Activated CD4-positive, alpha-beta T cell treated with anti-CD3 and anti-CD28 coated beads, Interleukin-2, amount 10 ng/mL, durations not matched to agents 7 days and 5 days (primary cell): ENCODE data around the gene SPIB. TPM values are rescaled to one million over a fixed set of nuclear protein-coding genes. Genes with fewer than 3 reads are reported as not detected.

ENCODE experiments used
- CTCF ChIA-PET: fragments of 350-600 bp; sonication (Branson Sonifier 250); formaldehyde crosslinking; loops from one replicate; lab custom pipeline; 2021; ENCODE audit warnings: antibody characterized with exemption; lab: Charles Lee
- POLR2A ChIA-PET: fragments of 350-600 bp; sonication (Branson Sonifier 250); formaldehyde crosslinking; loops from one replicate; lab custom pipeline; 2021; ENCODE audit warnings: antibody characterized with exemption; lab: Charles Lee
- DNase-seq: peaks from one replicate; pipeline ENCODE4 v3.0.0-alpha.2; 2020
- H3K27ac Mint-ChIP-seq: one replicate; pipeline ENCODE4 v1.8.0; 2021; ENCODE audit warnings: mild to moderate bottlenecking, moderate library complexity, mixed read lengths
- H3K27me3 Mint-ChIP-seq: one replicate; pipeline ENCODE4 v1.8.0; 2021; ENCODE audit warnings: mixed read lengths
- H3K36me3 Mint-ChIP-seq: one replicate; pipeline ENCODE4 v1.8.0; 2021; ENCODE audit warnings: low read depth, mixed read lengths
- H3K4me1 Mint-ChIP-seq: one replicate; pipeline ENCODE4 v1.8.0; 2021; ENCODE audit warnings: mixed read lengths
- H3K4me3 Mint-ChIP-seq: one replicate; pipeline ENCODE4 v1.8.0; 2021; ENCODE audit warnings: mild to moderate bottlenecking, moderate library complexity, mixed read lengths
- H3K9me3 Mint-ChIP-seq: one replicate; pipeline ENCODE4 v1.8.0; 2021; ENCODE audit warnings: mixed read lengths
- total RNA-seq, 2 experiments: library from RNA; stranded (reverse); gene quantifications; one replicate each; pipeline ENCODE4 v1.2.3, GENCODE V29; 2021

The SPIB gene
- total RNA-seq = under 1 TPM; 0.48 to 0.50 TPM

DNA sequence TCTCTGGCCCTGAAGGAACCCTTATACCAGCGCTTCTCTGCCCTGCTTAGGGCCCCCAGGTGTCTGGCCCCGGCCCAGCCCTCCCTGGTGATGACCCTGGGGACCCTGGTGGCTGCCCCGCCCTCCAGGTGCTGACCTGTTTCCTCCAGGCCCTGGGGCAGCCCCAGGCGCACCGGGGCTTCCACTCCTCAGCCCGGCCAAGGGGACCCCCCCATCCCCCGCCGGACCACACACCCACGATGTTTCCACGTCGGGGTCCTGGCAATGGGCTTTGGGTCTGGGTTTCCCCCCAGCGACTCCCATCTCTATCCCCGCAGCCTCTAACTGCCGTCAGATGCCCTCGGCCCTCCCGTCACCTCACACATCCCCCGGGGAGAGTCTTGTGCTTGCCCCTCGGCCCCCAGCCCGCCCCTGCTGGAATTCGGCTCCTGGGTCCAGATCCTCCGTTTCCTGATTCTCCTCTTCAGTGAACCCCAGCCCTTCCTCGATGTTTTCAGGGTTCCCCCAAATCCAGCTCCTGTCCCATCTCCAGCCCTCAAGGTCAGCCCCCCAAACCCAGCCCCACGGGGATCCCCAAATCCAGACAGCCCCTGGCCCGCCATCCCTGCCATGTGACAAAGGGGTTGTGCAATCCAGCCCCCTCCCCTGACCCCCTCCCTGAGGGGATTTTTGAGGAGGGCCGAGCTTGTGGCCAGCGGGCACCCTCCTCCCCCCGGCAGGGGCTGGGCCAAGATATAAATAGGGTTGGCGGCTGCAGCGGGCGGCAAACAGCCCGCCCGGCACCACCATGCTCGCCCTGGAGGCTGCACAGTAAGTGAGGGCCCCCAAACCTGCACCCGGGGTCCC, at the start of gene SPIB:
Gene SPIB, plus strand, starts transcription at position 763 of the 846 bp plus-strand sequence. Its CDS starts 25 bp downstream, at position 788.
- Mint-ChIP-seq H3K9me3 (no peaks in the 10 kb centered on the region), H3K27me3 (peaks cover 10% of the 10 kb centered on the region), H3K27ac (no peak within 1 kb of the TSS), H3K4me1 (peaks cover 12% of the 10 kb centered on the region), H3K36me3 (peaks cover 6% of the 10 kb centered on the region), H3K4me3 (no peak within 1 kb of the TSS)
- no peak for DNase-seq
- POLR2A ChIA-PET = no interaction called here
- CTCF ChIA-PET = no interaction called here

DNA sequence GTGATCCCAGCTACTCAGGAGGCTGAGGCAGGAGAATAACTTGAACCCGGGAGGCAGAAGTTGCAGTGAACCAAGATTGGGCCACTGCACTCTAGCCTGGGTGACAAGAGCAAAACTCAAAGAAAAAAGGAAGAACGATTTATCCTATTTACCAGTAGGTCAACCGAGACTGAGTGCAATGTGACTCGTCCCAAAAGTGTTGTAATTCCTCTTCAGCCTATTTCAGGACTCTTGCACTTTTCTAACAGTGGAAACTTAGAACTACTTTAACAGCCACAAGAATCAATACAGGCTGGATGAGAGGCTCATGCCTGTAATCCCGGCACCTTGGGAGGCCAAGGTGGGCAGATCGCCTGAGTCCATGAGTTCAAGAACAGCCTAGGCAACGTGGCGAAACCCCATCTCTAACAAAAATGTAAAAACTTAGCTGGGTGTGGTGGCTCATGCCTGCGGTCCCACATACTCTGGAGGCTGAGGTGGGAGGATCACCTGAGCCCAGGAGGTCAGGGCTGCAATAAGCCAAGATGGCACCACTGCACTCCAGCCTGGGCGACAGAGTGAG, 46.7 kb upstream of the SPIB start:
- H3K36me3 Mint-ChIP-seq = peaks cover 3% of the 10 kb centered on the region
- ChIA-PET CTCF (no interaction called here), POLR2A (no interaction called here)
- peaks cover 33% of the 10 kb centered on the region for H3K4me1 Mint-ChIP-seq
- H3K27ac Mint-ChIP-seq = no peak overlapping the region
- DNase-seq = no peak
- H3K4me3 Mint-ChIP-seq = no peak overlapping the region
- no peaks in the 10 kb centered on the region for H3K27me3 Mint-ChIP-seq
- no peaks in the 10 kb centered on the region for H3K9me3 Mint-ChIP-seq

DNA sequence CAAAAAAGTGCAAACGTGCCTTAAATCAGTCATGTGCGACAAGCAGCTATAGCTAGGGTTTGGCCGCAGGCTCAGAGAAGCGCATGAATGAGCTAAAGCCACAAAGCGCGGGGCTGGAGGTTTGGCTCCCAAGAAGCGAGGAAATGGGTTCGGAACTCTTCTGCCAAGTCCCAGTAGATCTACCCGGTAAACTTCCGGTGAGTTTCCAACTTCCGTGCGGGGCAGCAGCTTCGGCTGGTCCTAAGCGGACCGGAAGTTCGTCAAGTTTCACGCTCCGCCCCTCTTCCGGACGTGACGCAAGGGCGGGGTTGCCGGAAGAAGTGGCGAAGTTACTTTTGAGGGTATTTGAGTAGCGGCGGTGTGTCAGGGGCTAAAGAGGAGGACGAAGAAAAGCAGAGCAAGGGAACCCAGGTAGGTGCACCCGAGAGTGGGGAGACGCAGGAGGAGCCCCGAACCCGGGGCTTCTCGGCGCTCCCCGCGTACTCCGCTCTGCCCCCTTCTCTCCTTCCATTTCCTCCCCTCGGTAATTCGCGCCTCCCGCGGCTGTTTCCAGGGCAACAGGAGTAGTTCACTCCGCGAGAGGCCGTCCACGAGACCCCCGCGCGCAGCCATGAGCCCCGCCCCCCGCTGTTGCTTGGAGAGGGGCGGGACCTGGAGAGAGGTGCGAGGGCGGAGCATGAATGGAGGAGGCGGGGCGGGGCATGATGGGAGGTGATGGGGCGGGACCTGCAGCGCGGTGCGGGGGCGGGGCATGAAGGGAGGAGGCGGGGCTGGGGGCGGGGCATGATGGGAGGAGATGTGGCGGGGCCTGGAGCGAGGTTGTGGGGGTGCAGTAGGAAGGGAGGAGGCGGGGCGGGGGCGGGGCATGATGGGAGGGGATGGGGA, 42.3 kb upstream of the SPIB start, which contains the start of gene NR1H2:
Gene NR1H2, plus strand, starts transcription at position 292 of the 885 bp plus-strand sequence. CDS start 1,149 bp downstream, outside the sequence.
- POLR2A ChIA-PET = no interaction called here
- Mint-ChIP-seq H3K4me3 (peak within 1 kb of the TSS; percentile 92), H3K27me3 (no peaks in the 10 kb centered on the region), H3K9me3 (no peaks in the 10 kb centered on the region), H3K4me1 (peaks cover 23% of the 10 kb centered on the region), H3K36me3 (peaks cover 28% of the 10 kb centered on the region), H3K27ac (peak within 1 kb of the TSS; percentile 99)
- peak; percentile 95 for DNase-seq
- CTCF ChIA-PET = interaction anchor here (0.6 to 1.6 kb wide), 5 partner anchors 12 to 81 kb away, joined by 3 to 9 read pairs (median 4); no protein-coding TSS in a partner anchor

DNA sequence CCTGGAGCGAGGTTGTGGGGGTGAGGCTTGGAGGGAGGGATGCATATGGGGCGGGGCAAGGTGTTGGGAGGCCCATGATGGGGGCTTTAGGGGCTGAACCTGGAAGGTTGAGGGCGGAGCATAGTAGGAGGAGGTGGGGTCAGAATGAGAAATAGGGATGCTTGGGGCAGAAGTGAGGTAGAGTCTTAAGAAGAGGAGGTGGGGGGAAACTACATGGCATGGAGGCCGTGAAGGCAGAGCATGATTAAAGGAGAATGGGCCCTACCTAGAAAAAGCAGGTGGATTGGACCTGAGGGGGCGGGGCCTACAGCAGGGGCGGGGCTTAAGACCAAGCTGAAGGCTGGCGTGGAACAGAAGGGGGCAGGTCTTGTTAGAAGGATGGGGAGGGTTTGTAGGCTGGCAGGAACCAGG, 41.7 kb upstream of the SPIB start:
- ChIA-PET POLR2A (no interaction called here), CTCF (no interaction called here)
- Mint-ChIP-seq H3K9me3 (no peaks in the 10 kb centered on the region), H3K4me1 (peaks cover 23% of the 10 kb centered on the region), H3K27me3 (no peaks in the 10 kb centered on the region), H3K4me3 (peak overlapping the region; percentile 92), H3K36me3 (peaks cover 28% of the 10 kb centered on the region), H3K27ac (peak overlapping the region; percentile 99)
- DNase-seq = peak; percentile 58

DNA sequence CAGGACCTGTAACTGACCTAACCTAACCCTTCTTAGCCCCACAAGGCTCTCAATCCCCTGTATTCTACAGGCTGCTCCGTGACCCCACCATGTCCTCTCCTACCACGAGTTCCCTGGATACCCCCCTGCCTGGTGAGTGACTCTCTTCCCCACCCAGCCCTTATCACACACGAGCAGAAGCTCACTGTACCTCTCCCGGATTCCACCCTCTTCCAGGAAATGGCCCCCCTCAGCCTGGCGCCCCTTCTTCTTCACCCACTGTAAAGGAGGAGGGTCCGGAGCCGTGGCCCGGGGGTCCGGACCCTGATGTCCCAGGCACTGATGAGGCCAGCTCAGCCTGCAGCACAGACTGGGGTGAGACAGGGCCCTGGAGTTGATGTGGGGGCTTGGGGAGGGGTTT, 41.2 kb upstream of the SPIB start:
- Mint-ChIP-seq H3K27ac (peak overlapping the region; percentile 99), H3K9me3 (no peaks in the 10 kb centered on the region), H3K4me1 (peaks cover 23% of the 10 kb centered on the region), H3K4me3 (no peak overlapping the region), H3K27me3 (no peaks in the 10 kb centered on the region), H3K36me3 (peaks cover 28% of the 10 kb centered on the region)
- DNase-seq = no peak
- CTCF ChIA-PET = no interaction called here
- POLR2A ChIA-PET = no interaction called here

DNA sequence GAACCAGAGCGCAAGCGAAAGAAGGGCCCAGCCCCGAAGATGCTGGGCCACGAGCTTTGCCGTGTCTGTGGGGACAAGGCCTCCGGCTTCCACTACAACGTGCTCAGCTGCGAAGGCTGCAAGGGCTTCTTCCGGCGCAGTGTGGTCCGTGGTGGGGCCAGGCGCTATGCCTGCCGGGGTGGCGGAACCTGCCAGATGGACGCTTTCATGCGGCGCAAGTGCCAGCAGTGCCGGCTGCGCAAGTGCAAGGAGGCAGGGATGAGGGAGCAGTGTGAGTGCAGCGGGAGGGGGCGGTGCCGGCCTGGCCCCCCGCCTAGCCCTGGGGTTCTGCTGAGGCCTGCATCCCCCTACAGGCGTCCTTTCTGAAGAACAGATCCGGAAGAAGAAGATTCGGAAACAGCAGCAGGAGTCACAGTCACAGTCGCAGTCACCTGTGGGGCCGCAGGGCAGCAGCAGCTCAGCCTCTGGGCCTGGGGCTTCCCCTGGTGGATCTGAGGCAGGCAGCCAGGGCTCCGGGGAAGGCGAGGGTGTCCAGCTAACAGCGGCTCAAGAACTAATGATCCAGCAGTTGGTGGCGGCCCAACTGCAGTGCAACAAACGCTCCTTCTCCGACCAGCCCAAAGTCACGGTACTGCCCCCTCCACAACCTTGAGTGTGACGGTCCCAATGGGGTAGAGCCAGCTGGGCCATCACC, 40.4 kb upstream of the SPIB start:
- H3K9me3 Mint-ChIP-seq = no peaks in the 10 kb centered on the region
- H3K4me1 Mint-ChIP-seq = peaks cover 27% of the 10 kb centered on the region
- DNase-seq = no peak
- ChIA-PET CTCF (no interaction called here), POLR2A (no interaction called here)
- H3K27ac Mint-ChIP-seq = no peak overlapping the region
- H3K27me3 Mint-ChIP-seq = no peaks in the 10 kb centered on the region
- peak overlapping the region; percentile 17 for H3K4me3 Mint-ChIP-seq
- H3K36me3 Mint-ChIP-seq = peaks cover 28% of the 10 kb centered on the region

DNA sequence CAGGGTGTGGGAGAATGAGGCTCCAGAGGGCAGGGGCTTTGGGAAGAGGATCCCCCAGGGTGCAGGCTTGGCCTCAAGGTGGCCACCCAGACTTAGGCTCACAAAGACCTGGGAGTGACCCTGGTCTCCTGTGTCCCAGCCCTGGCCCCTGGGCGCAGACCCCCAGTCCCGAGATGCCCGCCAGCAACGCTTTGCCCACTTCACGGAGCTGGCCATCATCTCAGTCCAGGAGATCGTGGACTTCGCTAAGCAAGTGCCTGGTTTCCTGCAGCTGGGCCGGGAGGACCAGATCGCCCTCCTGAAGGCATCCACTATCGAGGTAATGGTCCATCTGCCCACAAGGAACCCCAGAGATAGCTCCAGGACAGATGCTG, 39.9 kb upstream of the SPIB start:
- peaks cover 32% of the 10 kb centered on the region for H3K4me1 Mint-ChIP-seq
- H3K9me3 Mint-ChIP-seq = no peaks in the 10 kb centered on the region
- peaks cover 28% of the 10 kb centered on the region for H3K36me3 Mint-ChIP-seq
- H3K27me3 Mint-ChIP-seq = no peaks in the 10 kb centered on the region
- H3K27ac Mint-ChIP-seq = no peak overlapping the region
- DNase-seq = no peak
- CTCF ChIA-PET = no interaction called here
- POLR2A ChIA-PET = no interaction called here
- no peak overlapping the region for H3K4me3 Mint-ChIP-seq

DNA sequence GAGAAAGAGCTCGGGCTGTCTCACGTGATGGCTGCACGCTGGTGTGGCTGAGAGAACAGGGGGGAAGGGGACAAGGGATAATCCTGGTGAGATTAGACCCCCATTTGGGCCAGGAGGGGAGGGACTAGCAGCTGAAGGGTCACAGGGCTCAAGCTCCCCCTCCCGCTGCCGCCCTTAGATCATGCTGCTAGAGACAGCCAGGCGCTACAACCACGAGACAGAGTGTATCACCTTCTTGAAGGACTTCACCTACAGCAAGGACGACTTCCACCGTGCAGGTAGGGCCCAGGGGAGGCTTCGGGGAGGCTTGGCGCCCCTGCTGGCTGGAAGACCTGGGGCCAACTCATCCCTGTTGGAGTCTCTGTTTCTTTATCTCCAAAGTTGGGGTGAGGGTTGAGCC, 39.1 kb upstream of the SPIB start:
- POLR2A ChIA-PET = no interaction called here
- no peak for DNase-seq
- CTCF ChIA-PET = no interaction called here
- no peaks in the 10 kb centered on the region for H3K9me3 Mint-ChIP-seq
- peaks cover 33% of the 10 kb centered on the region for H3K4me1 Mint-ChIP-seq
- peaks cover 31% of the 10 kb centered on the region for H3K36me3 Mint-ChIP-seq
- no peak overlapping the region for H3K4me3 Mint-ChIP-seq
- no peaks in the 10 kb centered on the region for H3K27me3 Mint-ChIP-seq
- no peak overlapping the region for H3K27ac Mint-ChIP-seq

DNA sequence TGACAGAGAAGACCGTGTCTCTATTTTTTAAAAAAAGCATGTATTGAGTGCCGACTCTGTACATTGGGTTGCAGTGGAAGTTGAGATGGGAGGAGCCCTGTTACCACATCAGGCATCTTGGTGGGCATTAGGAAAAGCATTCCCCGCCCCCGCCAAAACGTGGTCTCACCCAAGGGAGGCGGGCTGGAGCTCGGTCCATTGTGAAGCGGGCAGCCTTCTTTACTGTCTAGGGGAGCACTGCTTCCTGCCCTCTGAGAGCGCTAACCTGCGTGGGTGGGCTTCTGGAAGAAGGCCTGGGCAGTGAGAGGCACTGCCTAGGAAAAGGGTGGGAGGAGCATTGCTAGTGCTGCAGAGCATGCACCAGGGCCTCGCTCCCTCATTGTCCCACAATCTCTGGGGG, 38.6 kb upstream of the SPIB start:
- no peak for DNase-seq
- CTCF ChIA-PET = interaction anchor here (1.7 kb wide), 1 partner anchor 16 kb away, joined by 4 read pairs; no protein-coding TSS in a partner anchor
- Mint-ChIP-seq H3K4me1 (peaks cover 36% of the 10 kb centered on the region), H3K36me3 (peaks cover 33% of the 10 kb centered on the region), H3K27me3 (no peaks in the 10 kb centered on the region), H3K9me3 (no peaks in the 10 kb centered on the region), H3K27ac (no peak overlapping the region), H3K4me3 (no peak overlapping the region)
- POLR2A ChIA-PET = no interaction called here

DNA sequence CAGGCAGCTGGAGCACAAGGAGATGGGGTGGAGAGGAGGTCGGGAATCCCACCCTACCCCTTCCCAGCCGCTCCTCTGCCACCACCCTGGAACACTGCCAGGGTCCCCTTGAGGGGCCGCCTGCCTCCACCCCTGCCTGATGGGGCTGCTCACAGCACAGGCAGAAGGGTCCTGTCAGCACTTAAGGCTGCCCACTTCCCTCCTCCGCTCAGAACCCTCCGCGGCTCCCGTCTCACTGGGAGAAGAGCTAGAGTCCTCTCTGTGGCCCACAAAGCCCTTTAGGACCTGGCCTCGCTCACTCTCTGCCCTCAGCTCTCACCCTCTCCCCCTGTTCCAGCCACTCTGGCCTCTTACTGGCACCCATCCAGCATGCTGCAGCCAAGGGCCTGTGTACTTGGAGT, 38.0 kb upstream of the SPIB start:
- ChIA-PET POLR2A (no interaction called here), CTCF (interaction anchor here (0.6 to 1.7 kb wide), 2 partner anchors 17 to 231 kb away, joined by 3 to 4 read pairs; no protein-coding TSS in a partner anchor)
- H3K4me1 Mint-ChIP-seq = peaks cover 41% of the 10 kb centered on the region
- H3K27me3 Mint-ChIP-seq = no peaks in the 10 kb centered on the region
- DNase-seq = no peak
- no peaks in the 10 kb centered on the region for H3K9me3 Mint-ChIP-seq
- no peak overlapping the region for H3K27ac Mint-ChIP-seq
- H3K4me3 Mint-ChIP-seq = no peak overlapping the region
- H3K36me3 Mint-ChIP-seq = peaks cover 34% of the 10 kb centered on the region

DNA sequence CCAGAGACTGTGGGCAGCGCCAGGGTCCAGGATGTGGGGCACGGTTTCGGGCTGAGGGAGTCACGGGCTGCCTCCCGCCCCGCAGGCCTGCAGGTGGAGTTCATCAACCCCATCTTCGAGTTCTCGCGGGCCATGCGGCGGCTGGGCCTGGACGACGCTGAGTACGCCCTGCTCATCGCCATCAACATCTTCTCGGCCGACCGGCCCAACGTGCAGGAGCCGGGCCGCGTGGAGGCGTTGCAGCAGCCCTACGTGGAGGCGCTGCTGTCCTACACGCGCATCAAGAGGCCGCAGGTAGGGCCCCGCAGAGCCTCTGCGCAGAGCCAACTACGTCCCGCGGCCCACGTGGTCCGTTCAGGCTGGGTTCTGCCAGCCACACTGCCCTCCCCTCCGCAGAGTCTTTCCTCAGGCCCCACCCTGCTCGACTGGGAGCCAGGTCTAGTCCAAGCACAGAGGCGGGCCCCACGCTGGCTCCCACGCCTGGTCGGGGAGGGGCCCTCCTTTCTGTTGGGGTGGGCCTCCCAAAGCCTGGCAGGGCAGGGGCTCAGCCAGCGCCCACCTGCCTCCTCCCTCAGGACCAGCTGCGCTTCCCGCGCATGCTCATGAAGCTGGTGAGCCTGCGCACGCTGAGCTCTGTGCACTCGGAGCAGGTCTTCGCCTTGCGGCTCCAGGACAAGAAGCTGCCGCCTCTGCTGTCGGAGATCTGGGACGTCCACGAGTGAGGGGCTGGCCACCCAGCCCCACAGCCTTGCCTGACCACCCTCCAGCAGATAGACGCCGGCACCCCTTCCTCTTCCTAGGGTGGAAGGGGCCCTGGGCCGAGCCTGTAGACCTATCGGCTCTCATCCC, 36.6 kb upstream of the SPIB start:
- ChIA-PET POLR2A (no interaction called here), CTCF (no interaction called here)
- DNase-seq = no peak
- H3K9me3 Mint-ChIP-seq = no peaks in the 10 kb centered on the region
- H3K36me3 Mint-ChIP-seq = peaks cover 32% of the 10 kb centered on the region
- peaks cover 41% of the 10 kb centered on the region for H3K4me1 Mint-ChIP-seq
- no peak overlapping the region for H3K4me3 Mint-ChIP-seq
- H3K27ac Mint-ChIP-seq = no peak overlapping the region
- H3K27me3 Mint-ChIP-seq = no peaks in the 10 kb centered on the region
